ENCODE data around the gene VAPB.
A peak's percentile ranks its signal among the peaks of the same experiment; 100 is the strongest.

Gene VAPB

DNA sequence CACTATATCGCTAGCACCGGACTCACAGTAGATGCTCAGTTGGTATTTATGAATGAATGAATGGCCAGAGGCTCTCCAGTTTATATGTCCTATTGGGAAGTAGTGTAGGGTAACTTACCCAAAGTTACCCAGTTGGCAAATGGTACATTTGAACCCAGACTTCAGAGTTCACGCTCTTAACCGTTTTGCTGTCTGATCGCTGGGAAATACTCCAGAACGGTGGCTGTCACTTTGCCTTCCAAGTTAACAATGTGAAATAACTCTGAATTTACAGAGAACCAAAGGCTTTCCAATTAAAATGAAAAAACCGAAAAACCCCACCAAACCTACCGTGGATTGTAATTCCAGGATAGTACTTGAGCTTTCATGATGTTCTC lies 1.6 kb downstream of the VAPB start:
- no peak for TF ChIP-seq CTCF (conservative IDR thresholded peaks at IDR 0.05; ENCODE audit: low read length)

DNA sequence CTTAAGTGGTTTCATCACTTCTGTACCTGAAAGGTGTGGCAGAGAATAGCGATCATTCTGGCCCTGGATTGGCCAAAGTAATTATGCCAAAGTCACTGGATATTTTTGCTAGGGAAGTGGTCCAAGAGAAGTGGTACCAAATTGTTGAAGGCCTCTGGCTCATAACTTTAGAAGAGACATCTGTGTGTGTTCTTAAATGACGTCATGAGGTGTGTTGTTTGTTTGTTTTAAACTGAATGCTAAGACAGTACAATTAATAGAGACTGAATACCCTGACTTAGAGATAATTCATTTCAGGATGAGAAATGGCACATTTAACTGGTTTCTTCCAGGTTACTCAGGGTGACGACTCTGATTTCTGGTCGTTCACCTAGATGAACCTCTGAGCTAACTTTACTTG lies 3.3 kb downstream of the VAPB start:
- TF ChIP-seq CTCF (conservative IDR thresholded peaks at IDR 0.05; ENCODE audit: low read length), result no peak

More for the DNA sequence above, 1.6 kb downstream of the VAPB start:
- no peak for DNase-seq (ENCODE audit: low read depth)
- peak overlapping the region; percentile 93 for H3K4me3 ChIP-seq (ENCODE audit: low read length)

GRCh38 chr20:58393299-58393698 lies 4.3 kb downstream of the VAPB start:
- H3K4me3 ChIP-seq (ENCODE audit: low read length), result no peak overlapping the region
- DNase-seq (ENCODE audit: low read depth), result peak; percentile 70
- TF ChIP-seq CTCF (conservative IDR thresholded peaks at IDR 0.05; ENCODE audit: low read length), result no peak

More for the DNA sequence above, 3.3 kb downstream of the VAPB start:
- DNase-seq (ENCODE audit: low read depth), result no peak
- no peak overlapping the region for H3K4me3 ChIP-seq (ENCODE audit: low read length)

DNA sequence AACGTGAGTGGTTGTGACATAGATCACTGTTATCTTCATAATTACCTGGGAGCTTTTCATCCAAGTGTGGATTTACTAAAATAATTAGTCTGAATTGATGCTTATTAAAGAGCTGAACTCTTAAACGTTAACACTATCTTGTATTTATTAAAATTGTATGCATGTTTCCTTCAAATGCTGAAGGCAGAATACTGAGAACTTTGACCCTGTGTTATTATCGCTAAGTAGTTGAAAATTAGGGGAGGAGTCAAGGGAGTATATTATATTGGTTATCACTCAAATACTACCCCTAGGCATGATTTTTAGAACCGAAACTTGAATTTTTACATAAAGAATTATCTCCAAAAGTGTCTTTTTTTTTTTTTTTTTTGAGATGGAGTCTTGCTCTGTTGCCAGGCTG lies 5.8 kb downstream of the VAPB start:
- H3K4me3 ChIP-seq (ENCODE audit: low read length), result no peak overlapping the region
- no peak for DNase-seq (ENCODE audit: low read depth)
- TF ChIP-seq CTCF (conservative IDR thresholded peaks at IDR 0.05; ENCODE audit: low read length), result no peak

DNA sequence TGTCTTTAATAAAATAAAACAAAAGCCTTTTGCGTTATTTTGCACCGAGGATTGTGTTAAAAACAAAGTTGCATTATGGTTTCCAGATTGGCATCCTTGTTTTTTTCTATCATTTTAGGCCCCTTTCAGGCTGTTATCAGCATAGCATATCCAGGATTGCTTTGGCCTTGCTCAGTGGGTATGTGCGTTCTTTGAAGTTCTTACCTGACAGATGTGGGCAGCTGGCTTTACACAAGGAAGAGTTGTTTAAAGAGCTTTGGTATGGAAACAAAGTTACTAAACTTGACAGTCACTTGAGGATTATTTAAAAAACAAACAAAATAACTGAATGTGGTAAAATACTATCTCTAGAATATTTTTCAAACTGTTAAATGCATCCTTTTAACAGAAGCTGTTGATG lies 6.6 kb downstream of the VAPB start:
- H3K4me3 ChIP-seq (ENCODE audit: low read length), result no peak overlapping the region
- no peak for DNase-seq (ENCODE audit: low read depth)
- TF ChIP-seq CTCF (conservative IDR thresholded peaks at IDR 0.05; ENCODE audit: low read length), result no peak

- DNase-seq (ENCODE audit: low read depth), result no peak
- no peak for TF ChIP-seq CTCF (conservative IDR thresholded peaks at IDR 0.05; ENCODE audit: low read length)
- H3K4me3 ChIP-seq (ENCODE audit: low read length), result no peak overlapping the region
Observed at GRCh38 chr20:58397429-58397828, 8.4 kb downstream of the VAPB start.

DNA sequence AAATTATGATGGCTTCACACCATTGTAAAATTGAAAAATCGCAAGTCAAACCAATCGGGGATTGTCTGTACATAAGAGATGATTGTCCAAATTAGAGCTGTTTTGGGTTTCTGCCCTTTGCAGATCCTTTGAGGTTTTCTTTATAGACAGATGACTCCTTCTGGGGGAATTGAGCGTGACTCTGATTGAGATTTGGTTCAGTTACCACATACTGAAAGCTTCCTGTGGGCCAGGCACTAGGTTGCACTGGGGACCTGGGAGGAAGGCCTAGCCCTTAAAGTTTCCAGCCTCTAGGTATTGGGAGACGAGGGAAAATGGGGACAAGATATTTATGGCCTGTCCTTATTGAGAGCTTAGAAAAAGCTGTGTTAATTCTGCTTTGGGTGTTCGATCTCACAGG lies 9.2 kb downstream of the VAPB start:
- no peak overlapping the region for H3K4me3 ChIP-seq (ENCODE audit: low read length)
- no peak for DNase-seq (ENCODE audit: low read depth)
- TF ChIP-seq CTCF (conservative IDR thresholded peaks at IDR 0.05; ENCODE audit: low read length), result no peak

Data from AG10803 (cell line).